NCI-H446 treated with DMSO at 0.1 percent for 48 hours (cell line): ENCODE measurements around the gene TMEM35B.
"Not testable (repeated sequence)": the region's sequence is repeated elsewhere in the genome, so short reads cannot be mapped to it uniquely, and the experiment has no call there.

Experiments
- DNase-seq: peaks from one replicate; lab custom pipeline; 2025; lab: John Stamatoyannopoulos, UW

The TMEM35B gene

DNA sequence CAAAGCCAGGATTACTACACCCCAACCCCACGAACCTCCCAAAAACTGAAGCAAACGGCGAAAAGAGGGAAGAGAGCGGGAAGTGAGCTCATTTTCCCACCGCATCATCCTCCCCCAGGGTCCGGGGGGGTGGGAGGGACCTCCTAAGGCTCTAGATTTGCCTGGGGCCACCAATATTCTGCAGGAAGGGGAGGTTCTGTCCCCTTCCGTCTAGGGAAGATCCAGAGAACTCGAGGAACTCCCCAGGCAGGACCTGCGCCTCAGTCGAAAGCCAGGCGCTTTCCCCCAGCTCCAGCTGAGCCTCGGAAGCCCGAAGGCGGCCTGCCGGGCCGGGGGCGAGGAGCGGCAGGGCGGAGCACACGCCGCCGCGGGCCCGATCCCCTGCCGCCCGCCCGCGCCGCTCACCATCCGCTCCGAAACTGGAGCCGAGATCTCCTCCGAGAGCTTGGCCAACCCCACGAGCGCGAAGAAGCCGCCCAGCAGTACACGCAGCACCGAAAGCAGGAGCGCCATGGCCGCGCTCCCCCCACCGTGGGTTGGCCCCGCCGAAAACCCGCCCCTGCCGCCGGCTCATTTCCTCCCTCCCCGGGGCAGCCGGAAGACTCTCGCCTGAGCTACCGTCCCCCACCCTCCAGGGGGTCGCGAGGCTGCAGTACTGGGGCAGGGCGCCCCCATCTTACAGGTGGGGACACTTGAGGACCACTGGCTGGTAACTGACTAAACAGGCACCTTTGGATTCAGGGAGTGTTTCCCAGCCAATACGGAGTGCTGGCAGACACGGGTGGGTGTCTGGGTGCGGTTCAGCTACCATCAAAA is at the start of gene TMEM35B:
TSS of gene TMEM35B (minus strand) at position 555 of the 816 bp plus-strand sequence. CDS start at position 513, 42 bp downstream.
- DNase-seq = no peak

DNA sequence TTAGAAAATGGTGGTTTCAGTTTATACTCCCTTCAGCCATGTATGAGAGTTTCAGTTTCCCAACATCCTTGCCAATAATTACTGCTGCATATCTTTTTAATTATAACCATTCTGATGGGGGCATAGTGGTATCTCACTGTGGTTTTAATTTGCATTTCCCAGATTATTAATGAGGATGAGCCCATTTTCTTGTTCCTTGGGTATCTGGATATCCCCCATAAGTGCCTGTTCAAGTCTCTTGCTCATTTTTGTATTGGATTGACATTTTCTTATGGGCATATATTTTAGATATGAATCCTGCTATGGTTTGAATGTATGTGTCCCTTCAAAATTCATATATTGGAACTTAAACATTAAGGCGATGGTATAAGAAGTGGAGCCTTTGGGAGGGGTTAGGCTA is 48.2 kb upstream of the TMEM35B start:
- no peak for DNase-seq

DNA sequence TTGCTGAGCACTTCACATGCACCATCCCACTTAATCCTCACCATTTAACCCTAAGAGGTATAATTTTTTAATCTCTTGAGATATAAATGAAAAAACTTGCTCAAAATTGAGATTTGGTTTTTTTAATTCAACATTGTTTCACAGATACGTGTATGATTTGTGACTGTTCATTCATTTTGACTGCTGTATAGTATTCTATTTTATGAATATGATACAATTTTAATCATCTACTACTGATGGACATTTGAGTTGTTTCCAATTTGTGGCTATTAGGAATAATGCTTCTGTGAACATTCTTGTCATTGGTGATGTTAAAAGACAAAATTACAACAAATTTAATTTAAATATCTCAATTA is 47.2 kb upstream of the TMEM35B start:
- no peak for DNase-seq

- DNase-seq = no peak
Observed at GRCh38 chr1:35030756-35031446, 45.8 kb upstream of the TMEM35B start.

GRCh38 chr1:35030338-35030737 is 45.2 kb upstream of the TMEM35B start:
- no peak for DNase-seq

DNA sequence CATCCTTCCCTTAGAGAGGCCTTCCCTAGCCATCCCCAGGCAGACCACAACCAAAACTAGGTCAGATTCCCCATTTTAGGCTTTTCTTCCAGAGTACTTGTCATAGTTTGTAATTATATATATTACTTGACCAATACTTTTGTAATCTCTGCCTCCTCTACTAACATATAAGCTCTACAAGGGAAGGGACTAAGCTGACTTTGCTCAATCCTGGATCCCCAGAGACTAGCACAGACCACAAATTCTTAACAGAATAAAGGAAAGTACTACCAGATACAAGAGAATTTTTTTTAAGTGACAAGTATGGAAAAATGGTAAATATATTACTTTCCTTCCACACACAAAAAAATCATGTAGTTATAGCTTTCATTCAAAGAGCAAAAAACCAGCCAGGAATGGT is 44.6 kb upstream of the TMEM35B start:
- DNase-seq = no peak

DNA sequence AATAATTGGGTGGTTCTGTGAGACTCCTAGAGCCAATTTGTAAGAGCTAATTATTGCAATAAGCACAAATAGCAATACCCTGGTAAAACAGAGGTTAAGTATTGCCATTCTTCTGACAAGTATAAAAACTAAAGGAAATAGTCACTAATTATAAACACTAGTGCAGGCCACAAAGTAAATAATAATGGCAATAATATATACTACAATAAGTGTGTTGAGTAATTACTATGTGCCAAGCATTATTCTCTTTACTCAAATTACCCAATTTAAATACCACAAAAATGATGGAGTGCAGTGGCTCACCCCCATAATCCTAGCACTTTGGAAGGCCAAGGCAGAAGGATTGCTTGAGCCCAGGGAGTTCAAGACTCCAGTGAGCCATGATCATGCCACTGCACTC is 31.3 kb upstream of the TMEM35B start:
- DNase-seq = no peak

DNA sequence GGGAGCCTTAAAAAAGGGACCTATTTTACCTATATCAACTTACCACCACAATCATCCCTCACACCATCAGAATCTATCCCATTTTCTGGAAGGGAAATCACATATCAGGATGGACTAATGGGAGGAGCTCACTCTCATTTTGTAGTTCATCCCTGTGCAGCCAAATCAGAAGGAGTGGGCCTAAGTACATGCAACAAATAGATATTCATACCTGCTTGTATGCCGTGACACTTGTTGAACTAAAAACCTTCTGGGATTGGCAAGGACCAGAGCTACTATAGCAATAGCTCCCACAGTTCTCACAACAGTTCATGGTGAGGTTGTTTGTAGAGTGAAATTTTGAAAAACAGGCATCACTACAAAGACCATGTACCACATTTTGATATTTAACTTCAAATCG is 29.3 kb upstream of the TMEM35B start:
- DNase-seq = no peak

DNA sequence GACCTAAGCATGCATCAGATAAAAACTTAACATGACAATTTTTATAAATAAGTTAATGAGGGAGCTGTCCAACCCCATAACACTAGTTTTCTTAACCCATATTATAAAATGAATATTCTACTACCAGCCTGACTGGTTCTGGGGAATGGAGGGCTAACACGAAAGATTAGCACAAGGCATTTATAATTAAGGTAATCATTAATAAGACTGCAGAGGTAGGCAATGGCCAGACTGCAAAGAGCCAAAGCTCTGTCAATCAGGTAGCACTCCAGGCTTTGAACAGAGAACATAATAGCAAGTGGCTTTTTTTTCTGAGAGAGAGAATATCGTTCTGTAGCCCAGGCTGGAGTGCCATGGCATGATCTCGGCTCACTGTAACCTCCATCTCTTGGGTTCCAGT is 20.6 kb upstream of the TMEM35B start:
- DNase-seq = no peak

- no peak for DNase-seq
Observed at GRCh38 chr1:35001743-35002142, 16.6 kb upstream of the TMEM35B start.

DNA sequence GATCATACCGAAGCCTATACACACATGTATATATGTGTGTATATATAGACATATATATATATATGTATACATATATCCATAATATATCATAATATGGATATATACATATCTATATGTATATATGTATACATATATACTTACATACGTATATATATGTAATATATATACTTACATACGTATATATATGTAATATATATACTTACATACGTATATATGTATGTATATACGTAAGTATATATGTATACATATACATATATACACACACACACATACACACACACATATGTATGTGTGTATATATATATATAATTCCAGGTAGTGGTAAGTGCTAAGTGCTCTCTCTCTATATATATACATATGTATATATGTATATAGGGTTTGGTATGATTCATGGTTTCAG is 9.7 kb upstream of the TMEM35B start:
- no peak for DNase-seq

DNA sequence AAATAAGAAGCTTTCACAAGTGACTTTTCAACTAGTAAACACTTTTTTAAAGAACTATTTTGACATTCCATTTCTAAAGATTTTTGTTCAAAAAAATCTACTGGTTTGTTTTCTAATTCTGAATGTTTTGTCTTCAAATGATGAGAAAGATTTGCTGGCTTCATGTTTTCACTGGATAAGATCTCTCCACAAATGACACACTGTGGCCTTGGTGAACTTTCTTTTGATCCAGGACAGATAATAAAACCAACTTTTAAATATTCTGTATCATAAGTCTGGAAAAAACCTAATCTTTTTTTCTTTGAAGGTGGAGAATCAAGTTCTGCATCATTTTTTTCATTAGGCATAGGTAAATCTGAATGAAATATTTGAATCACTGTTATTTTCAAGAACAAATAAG is 3.4 kb upstream of the TMEM35B start:
- no peak for DNase-seq

DNA sequence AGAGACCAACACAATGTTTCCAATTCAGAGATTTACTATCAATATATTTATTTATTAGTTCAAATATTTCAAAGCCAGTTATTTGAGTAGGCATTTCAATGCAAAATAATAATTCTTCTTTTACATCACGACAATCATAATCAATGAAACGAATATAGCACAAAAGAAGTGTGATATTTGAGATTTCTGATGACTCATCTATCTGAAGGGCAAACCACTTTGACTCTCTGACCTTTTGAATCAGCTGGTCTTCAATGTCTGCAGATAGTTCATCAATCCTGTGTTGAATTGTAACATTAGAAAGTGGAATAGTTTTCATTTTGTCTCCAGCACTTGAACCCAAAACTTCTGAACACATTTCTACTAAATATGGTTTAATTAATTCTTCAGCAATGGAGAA is 3.0 kb upstream of the TMEM35B start:
- DNase-seq = no peak

DNA sequence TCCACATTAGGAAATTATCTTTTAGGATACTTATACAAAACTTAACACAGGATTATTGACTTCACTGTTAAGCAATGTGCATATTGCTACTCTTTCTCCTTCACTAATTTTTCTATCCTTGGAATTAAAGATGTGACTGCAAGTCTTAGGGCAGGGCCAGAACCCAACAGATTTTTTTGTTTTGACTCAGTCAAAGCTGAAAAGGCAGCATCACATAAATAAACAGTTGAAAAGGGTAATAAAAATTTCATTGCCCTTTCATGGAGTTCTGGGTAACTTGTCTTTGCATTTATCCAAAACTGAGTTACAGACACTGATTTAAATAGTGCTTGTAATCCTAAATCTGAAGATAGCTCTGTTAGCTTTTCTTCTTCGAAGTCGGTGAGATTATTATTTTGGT is 1.9 kb upstream of the TMEM35B start:
- DNase-seq = no peak

DNA sequence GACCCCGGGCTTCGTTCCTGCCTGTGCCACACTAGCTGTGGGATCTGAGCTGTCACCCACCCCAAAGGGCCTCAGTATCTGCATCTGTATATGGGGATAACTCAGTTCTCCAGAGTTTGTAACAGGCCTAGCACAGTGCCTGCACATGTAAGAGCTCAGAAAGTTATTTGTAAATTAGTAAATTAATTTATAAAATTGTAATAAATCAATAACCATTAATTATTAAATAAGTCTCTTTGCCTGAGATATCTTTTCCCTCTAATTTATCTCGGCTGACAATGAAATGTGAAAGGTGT is 410 bp upstream of the TMEM35B start:
- not testable (repeated sequence) for DNase-seq

DNA sequence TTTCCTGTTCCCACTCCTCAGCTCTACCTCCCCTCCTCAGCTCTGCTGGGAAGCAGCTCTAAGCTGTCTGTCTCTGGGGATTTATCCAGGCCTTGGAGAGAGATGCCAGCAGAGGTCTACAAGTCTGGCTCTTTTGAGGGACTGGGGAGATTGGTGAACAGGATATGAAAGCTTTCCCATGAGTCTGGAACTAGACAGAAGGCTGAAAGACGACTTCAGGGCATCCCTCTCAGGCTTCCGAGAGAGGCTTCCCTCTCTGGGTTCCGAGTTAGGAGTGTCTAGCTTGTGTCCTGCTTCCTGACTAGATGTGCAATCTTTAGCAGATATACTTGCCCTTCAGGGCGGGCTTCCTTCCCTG is 733 bp downstream of the TMEM35B start:
- DNase-seq = peak; percentile 12

DNA sequence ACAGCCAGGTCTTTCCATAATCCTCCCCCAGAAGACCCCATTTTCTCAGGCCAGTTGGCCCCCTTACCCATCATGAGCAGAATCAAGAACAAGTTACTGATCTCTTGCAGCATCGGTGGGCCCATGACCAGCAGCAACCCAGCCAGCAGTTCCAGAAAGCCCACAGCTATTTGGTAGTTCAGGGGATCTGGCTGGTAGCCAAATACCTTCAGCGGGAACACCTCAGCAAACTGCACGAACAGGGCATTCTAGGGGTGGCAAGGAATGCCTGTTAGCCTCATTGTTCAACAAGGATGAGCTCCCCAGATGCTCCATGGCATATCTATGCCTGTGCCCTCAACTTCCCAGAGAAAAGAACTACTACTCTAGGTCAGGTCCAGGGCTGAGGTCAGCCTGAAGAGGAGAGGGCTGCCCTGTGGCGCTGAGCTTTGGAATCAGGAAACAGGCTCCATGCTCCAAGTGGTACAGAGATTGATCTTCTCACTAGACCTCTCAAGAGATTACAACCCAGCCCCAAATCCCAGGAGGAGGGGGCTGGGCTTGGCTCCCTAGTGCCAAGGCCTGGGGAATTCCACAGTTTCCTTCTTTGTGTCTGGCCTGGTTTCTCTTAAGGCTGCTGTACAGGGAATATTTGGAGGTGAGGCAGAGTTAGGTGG is 1.3 kb downstream of the TMEM35B start:
- no peak for DNase-seq

- no peak for DNase-seq
Observed at GRCh38 chr1:34982820-34983376, 2.2 kb downstream of the TMEM35B start.

DNA sequence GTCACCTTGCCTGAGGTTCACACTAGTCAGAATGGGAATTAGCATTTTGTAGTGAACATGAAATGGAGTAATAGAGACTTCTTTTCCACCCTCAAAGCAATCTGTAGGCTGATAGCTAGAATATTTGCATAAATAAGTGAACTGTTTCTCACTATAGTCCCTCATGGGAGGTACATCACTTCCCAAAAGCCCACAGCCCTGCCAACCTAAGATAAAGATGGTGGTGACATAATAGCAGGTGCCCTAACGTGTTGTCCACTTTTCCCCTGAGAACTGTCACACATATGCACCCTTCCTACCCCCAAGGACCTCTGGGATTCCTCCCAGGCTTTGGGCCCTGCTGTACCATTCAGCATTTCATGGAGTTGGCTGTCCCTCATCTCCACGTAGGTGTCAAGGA is 4.4 kb downstream of the TMEM35B start:
- no peak for DNase-seq

DNA sequence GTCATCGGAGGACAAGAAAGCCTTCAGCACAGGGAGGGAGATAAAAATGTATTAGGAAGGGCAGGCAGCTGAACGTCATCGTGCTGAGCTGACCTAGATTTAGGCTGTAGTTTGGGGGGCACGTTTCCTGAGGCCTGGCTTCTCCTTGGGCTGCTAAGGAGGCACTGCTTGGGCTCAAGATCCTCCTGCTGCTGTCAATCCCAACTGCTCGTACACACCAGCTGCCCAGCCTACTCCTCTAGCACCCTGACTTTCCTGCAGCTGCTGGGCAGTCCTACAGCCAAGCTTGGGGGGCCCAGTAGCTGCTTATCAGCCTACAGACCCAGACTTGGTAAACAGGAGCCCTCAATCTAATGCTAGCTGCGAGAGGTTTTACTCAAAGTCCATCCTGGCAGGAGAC is 6.2 kb downstream of the TMEM35B start:
- DNase-seq = no peak

DNA sequence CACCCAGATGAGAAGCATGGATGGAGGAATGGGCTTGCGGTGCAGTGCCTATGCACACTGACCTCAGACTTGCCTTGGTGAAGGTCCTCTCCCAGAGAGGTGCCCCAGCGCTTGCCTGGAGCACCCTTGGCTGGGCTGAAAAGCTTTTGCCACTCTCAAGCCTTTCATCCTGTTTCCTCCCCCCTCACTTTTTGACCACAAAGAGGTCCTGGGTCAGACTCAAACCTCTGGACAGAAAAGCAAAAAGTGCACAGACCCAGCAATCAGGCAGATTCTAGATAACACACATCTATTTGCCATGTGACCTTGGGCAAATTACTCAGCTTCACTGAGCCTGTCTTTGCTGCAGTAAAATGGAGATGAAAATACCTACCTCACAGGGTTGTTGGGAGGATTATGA is 7.3 kb downstream of the TMEM35B start:
- DNase-seq = no peak

GRCh38 chr1:34977210-34977471 is 8.0 kb downstream of the TMEM35B start:
- DNase-seq = no peak

DNA sequence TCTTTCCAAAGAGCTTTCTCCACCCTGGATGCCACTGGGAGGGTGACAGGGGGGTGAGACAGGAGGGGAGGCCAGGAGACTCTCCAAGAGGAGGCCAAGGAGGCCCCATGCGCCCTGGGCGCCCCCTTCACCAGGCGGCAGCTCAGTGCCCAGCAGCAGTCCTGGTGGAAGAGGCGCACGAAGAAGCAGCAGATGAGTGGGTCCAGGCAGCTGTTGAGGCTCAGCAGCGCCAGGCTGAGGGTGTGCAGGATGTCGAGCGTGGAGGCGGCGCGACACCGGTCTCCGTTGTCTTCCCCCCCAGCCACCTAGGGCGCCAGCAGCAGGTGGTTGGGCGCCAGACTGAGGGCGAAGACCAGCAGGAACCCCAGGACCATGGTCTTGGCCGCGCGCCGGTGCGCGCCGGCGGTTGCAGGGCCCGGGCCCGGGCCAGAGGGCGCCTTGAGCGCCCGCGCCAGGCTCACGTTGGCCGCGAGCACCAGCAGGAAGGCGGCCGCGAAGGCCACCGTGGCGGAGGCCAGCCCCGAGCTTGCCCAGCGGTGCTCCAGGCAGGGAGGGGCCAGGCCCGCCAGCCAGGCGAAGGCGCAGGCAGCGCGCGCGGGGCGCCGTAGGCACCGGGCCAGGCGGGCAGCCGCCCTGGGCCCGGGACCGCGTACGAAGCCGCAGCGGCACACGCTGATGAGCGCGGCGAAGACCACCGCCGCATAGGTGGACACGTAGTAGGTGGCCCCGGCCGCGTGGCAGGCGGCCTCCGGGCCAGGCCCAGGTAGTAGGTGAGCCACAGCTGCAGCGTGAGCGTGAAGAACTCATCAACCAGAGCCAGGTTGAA is 8.6 kb downstream of the TMEM35B start:
- DNase-seq = no peak
